Measurements from ENCODE around the gene SRSF4. TPM values are rescaled to one million over a fixed set of nuclear protein-coding genes. Genes with fewer than 3 reads are reported as not detected.

The SRSF4 gene
- total and polyA plus RNA-seq, 4 donors: 56.7 to 69.3 (median 67.7) TPM

- no peak overlapping the region for H3K4me3 ChIP-seq
- no peak overlapping the region for H3K27ac ChIP-seq (ENCODE audit: low read depth in 1 of 2, low read length in 1 of 2)
- TF ChIP-seq CTCF (IDR thresholded peaks at IDR 0.05; ENCODE audit: control extremely low read depth, extremely low read depth): no peak
- DNase-seq: no peak
- no peaks in the 10 kb centered on the region for H3K9me3 ChIP-seq (ENCODE audit: control insufficient read depth in 4 of 4, insufficient read depth in 3 of 4, low read length in 3 of 4)
- WGBS, 2 donors: 87 to 93% methylated on average over 5 of the region's 5 CpGs
- ATAC-seq (ENCODE audit: insufficient read depth, low FRiP score): no peak
- H3K27me3 ChIP-seq (ENCODE audit: control insufficient read depth in 3 of 3, insufficient read depth in 3 of 3, low read length in 2 of 3): no peaks in the 10 kb centered on the region
- H3K4me1 ChIP-seq (ENCODE audit: control insufficient read depth in 5 of 5, insufficient read depth in 5 of 5, low read length in 5 of 5): peaks cover 2 to 16% (median 12%) of the 10 kb centered on the region in 5 donors
- H3K9ac ChIP-seq (ENCODE audit: insufficient read depth in 1 of 2, low read length in 2 of 2): no peak overlapping the region
- H3K36me3 ChIP-seq (ENCODE audit: control insufficient read depth in 4 of 4, insufficient read depth in 4 of 4, low read length in 4 of 4): peaks cover 7 to 17% (median 16%) of the 10 kb centered on the region in 4 donors
Observed at GRCh38 chr1:29200906-29201594, 19.4 kb upstream of the SRSF4 start.

GRCh38 chr1:29197993-29198392 is 16.3 kb upstream of the SRSF4 start:
- WGBS, 2 donors: 90 to 97% methylated on average over 12 of the region's 12 CpGs

GRCh38 chr1:29197590-29197924 is 15.9 kb upstream of the SRSF4 start:
- Histone ChIP-seq H3K27me3 (ENCODE audit: control insufficient read depth in 3 of 3, insufficient read depth in 3 of 3, low read length in 2 of 3) (no peaks in the 10 kb centered on the region), H3K27ac (ENCODE audit: low read depth in 1 of 2, low read length in 1 of 2) (no peak overlapping the region), H3K9ac (ENCODE audit: insufficient read depth in 1 of 2, low read length in 2 of 2) (no peak overlapping the region), H3K36me3 (ENCODE audit: control insufficient read depth in 4 of 4, insufficient read depth in 4 of 4, low read length in 4 of 4) (peaks cover 7 to 25% (median 23%) of the 10 kb centered on the region in 4 donors), H3K9me3 (ENCODE audit: control insufficient read depth in 4 of 4, insufficient read depth in 3 of 4, low read length in 3 of 4) (no peaks in the 10 kb centered on the region), H3K4me1 (ENCODE audit: control insufficient read depth in 5 of 5, insufficient read depth in 5 of 5, low read length in 5 of 5) (peaks cover 2 to 14% (median 10%) of the 10 kb centered on the region in 5 donors), H3K4me3 (no peak overlapping the region)
- no peak for TF ChIP-seq CTCF (IDR thresholded peaks at IDR 0.05; ENCODE audit: control extremely low read depth, extremely low read depth)
- peak in 1 of 3 donors; percentile 54 for DNase-seq
- ATAC-seq (ENCODE audit: insufficient read depth, low FRiP score): peak; percentile 47
- 87 to 92% methylated on average over 2 of the region's 2 CpGs for WGBS, 2 donors

More at GRCh38 chr1:29197993-29198392, 16.3 kb upstream of the SRSF4 start:
- Histone ChIP-seq H3K4me1 (ENCODE audit: control insufficient read depth in 5 of 5, insufficient read depth in 5 of 5, low read length in 5 of 5) (peaks cover 2 to 16% (median 12%) of the 10 kb centered on the region in 5 donors), H3K9me3 (ENCODE audit: control insufficient read depth in 4 of 4, insufficient read depth in 3 of 4, low read length in 3 of 4) (no peaks in the 10 kb centered on the region), H3K27me3 (ENCODE audit: control insufficient read depth in 3 of 3, insufficient read depth in 3 of 3, low read length in 2 of 3) (no peaks in the 10 kb centered on the region), H3K36me3 (ENCODE audit: control insufficient read depth in 4 of 4, insufficient read depth in 4 of 4, low read length in 4 of 4) (peaks cover 7 to 25% (median 23%) of the 10 kb centered on the region in 4 donors), H3K27ac (ENCODE audit: low read depth in 1 of 2, low read length in 1 of 2) (no peak overlapping the region), H3K4me3 (no peak overlapping the region), H3K9ac (ENCODE audit: insufficient read depth in 1 of 2, low read length in 2 of 2) (no peak overlapping the region)
- DNase-seq: no peak
- ATAC-seq (ENCODE audit: insufficient read depth, low FRiP score): no peak
- no peak for TF ChIP-seq CTCF (IDR thresholded peaks at IDR 0.05; ENCODE audit: control extremely low read depth, extremely low read depth)
